Spinal cord (tissue), 10 donors: ENCODE data around the gene SMR3A. TPM values are rescaled to one million over a fixed set of nuclear protein-coding genes. Genes with fewer than 3 reads are reported as not detected.

Experiments
- DNase-seq, 6 donors: peaks; one replicate each; pipeline versions ENCODE4 v3.0.0 to v3.0.0-alpha.2; 2013 to 2015; ENCODE audit warnings: low spot score in 6 of 6, low read depth in 4 of 6
- H3K27ac ChIP-seq: one replicate; pipeline ENCODE4 v1.5.1; 2013; ENCODE audit warnings: low read depth, low read length, control low read depth
- H3K27me3 ChIP-seq: one replicate; pipeline ENCODE4 v1.6.1; 2013; ENCODE audit warnings: low read length; ENCODE audit not compliant: control insufficient read depth, insufficient read depth
- H3K36me3 ChIP-seq: one replicate; pipeline ENCODE4 v1.6.1; 2013; ENCODE audit warnings: low read length; ENCODE audit not compliant: control insufficient read depth, insufficient read depth
- H3K4me1 ChIP-seq: one replicate; pipeline ENCODE4 v1.6.1; 2013; ENCODE audit warnings: low read length; ENCODE audit not compliant: control insufficient read depth, insufficient read depth
- H3K4me3 ChIP-seq: one replicate; pipeline ENCODE4 v1.5.1; 2013; ENCODE audit warnings: low read depth, low read length, control low read depth
- H3K9me3 ChIP-seq: one replicate; pipeline ENCODE4 v1.6.1; 2013; ENCODE audit warnings: low read length; ENCODE audit not compliant: control insufficient read depth, insufficient read depth
- WGBS: methylation state at CpG from one replicate; pipeline ENCODE4 v1.1.5; 2013; ENCODE audit warnings: missing lambda C conversion rate; ENCODE audit not compliant: insufficient coverage; 5-methylcytosine and 5-hydroxymethylcytosine counted together
- polyA plus RNA-seq, 2 donors: library from polyadenylated mRNA; unstranded; fragments of 120-200 nt; gene quantifications; one replicate each; pipeline ENCODE4 v1.2.1, GENCODE V29; 2013; ENCODE audit not compliant: insufficient read length in 2 of 2
- total RNA-seq, 2 donors: library from RNA; depleted of rRNA in 1 of 2; stranded (reverse); fragments of 120-200 nt in 1 of 2; fragments of >200 nt in 1 of 2; gene quantifications; one replicate each; pipeline versions ENCODE4 v1.2.3 to v1.2.4, GENCODE V29; 2013 to 2014
- donor health status: healthy.

SMR3A gene
- total and polyA plus RNA-seq, 4 donors: not detected

- WGBS: 100% methylated on average over 2 of the region's 6 CpGs
- H3K4me1 ChIP-seq: no peaks in the 10 kb centered on the region
- no peaks in the 10 kb centered on the region for H3K27me3 ChIP-seq
- H3K9me3 ChIP-seq: no peaks in the 10 kb centered on the region
- H3K36me3 ChIP-seq: no peaks in the 10 kb centered on the region
- no peak for DNase-seq
- no peak overlapping the region for H3K4me3 ChIP-seq
- no peak overlapping the region for H3K27ac ChIP-seq
These were observed 45.2 kb downstream of the SMR3A start for GRCh38 chr4:70405765-70406164.

Other genes with a start within 250 kb of the SMR3A start
- gene PRR27, start 206.5 kb upstream of the SMR3A start, total RNA-seq: not detected
- under 1 TPM; 0.05 to 0.06 TPM for gene PRR27, start 206.5 kb upstream of the SMR3A start, polyA plus RNA-seq
- gene ODAM, start 165.0 kb upstream of the SMR3A start, total RNA-seq: not detected
- not detected for gene ODAM, start 165.0 kb upstream of the SMR3A start, polyA plus RNA-seq
- gene FDCSP, start 134.6 kb upstream of the SMR3A start, total RNA-seq: not detected
- not detected for gene FDCSP, start 134.6 kb upstream of the SMR3A start, polyA plus RNA-seq
- not detected for gene CSN3, start 118.2 kb upstream of the SMR3A start, total RNA-seq
- gene CSN3, start 118.2 kb upstream of the SMR3A start, polyA plus RNA-seq: not detected
- not detected for gene CABS1, start 25.8 kb upstream of the SMR3A start, total RNA-seq
- gene CABS1, start 25.8 kb upstream of the SMR3A start, polyA plus RNA-seq: under 1 TPM in 1 of 2 donors, not detected in 1; 0.11 TPM
- not detected for gene SMR3B, start 22.4 kb downstream of the SMR3A start, total RNA-seq
- not detected for gene SMR3B, start 22.4 kb downstream of the SMR3A start, polyA plus RNA-seq
- gene OPRPN, start 37.2 kb downstream of the SMR3A start, total RNA-seq: not detected
- gene OPRPN, start 37.2 kb downstream of the SMR3A start, polyA plus RNA-seq: not detected
- not detected for gene MUC7, start 111.4 kb downstream of the SMR3A start, total RNA-seq
- gene MUC7, start 111.4 kb downstream of the SMR3A start, polyA plus RNA-seq: not detected
- not detected for gene AMTN, start 157.8 kb downstream of the SMR3A start, total RNA-seq
- not detected for gene AMTN, start 157.8 kb downstream of the SMR3A start, polyA plus RNA-seq
- gene AMBN, start 231.5 kb downstream of the SMR3A start, total RNA-seq: not detected
- not detected for gene AMBN, start 231.5 kb downstream of the SMR3A start, polyA plus RNA-seq